Measurements from ENCODE around the gene ALKBH2. TPM values are rescaled to one million over a fixed set of nuclear protein-coding genes. Genes with fewer than 3 reads are reported as not detected.
A peak's percentile ranks its signal among the peaks of the same experiment; 100 is the strongest.

ALKBH2 gene
- total RNA-seq (2021; fragmentation: NEBNext Ultra II Directional; extraction: Animal tissue kit (Norgen Biotek cat#: 25700)): 10 to 100 TPM; 12.3 to 17.1 (median 13.3) TPM
- long read RNA-seq, transcript ALKBH2-202 (4 exons, 1,159 nt): major isoform, 13 of 28 reads
- long read RNA-seq, partial matches to known transcripts: 2 of 28 reads
- long read RNA-seq, other reads (novel, unspliced or antisense): 7 of 28 reads

- Mint-ChIP-seq H3K4me3 (peak within 1 kb of the TSS; percentile 91), H3K36me3 (ENCODE audit: low read depth) (peaks cover 13% of the 10 kb centered on the region), H3K4me1 (ENCODE audit: low read depth) (peaks cover 33% of the 10 kb centered on the region), H3K27me3 (ENCODE audit: insufficient read depth) (no peaks in the 10 kb centered on the region; the same call in none of the 2 replicates), H3K9me3 (no peaks in the 10 kb centered on the region), H3K27ac (peak within 1 kb of the TSS; percentile 91)
- peak; percentile 98 for TF ChIP-seq CTCF (IDR thresholded peaks at IDR 0.05)
- DNase-seq: peak; percentile 88
Measured at GRCh38 chr12:109093022-109093918, at the start of gene ALKBH2. Gene ALKBH2, minus strand, starts transcription at chr12:109093472. Its CDS starts 686 bp downstream, at chr12:109092786.

DNA sequence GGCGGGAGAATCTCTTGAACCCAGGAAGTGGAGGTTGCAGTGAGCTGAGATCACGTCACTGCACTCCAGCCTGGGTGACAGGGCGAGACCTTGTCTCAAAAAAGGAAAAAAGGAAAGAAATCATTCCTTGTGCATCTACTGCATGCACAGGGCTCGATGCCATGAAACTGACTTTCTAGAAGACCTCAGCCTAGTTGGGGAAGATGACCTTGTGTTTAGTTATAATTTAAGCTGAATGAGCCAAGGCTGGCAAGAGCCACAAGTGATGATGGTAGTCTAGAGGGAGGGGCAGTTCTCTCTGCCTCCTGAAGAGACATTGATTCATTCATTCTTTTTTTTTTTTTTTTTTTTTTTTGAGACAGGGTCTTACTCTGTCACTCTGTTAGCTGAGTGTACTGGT is 47.3 kb upstream of the ALKBH2 start:
- H3K27me3 Mint-ChIP-seq (ENCODE audit: insufficient read depth): peaks cover 18% of the 10 kb centered on the region

GRCh38 chr12:109139791-109140190 is 46.5 kb upstream of the ALKBH2 start:
- Mint-ChIP-seq H3K27me3 (ENCODE audit: insufficient read depth) (peaks cover 18% of the 10 kb centered on the region), H3K9me3 (no peaks in the 10 kb centered on the region; the same call in 1 of the 2 replicates), H3K36me3 (ENCODE audit: low read depth) (no peaks in the 10 kb centered on the region), H3K4me1 (ENCODE audit: low read depth) (peaks cover 5% of the 10 kb centered on the region; the same call in 1 of the 2 replicates), H3K27ac (no peak overlapping the region), H3K4me3 (no peak overlapping the region)
- no peak for DNase-seq
- TF ChIP-seq CTCF (IDR thresholded peaks at IDR 0.05): no peak

More for the DNA sequence above, 47.3 kb upstream of the ALKBH2 start:
- no peaks in the 10 kb centered on the region; the same call in 1 of the 2 replicates for H3K9me3 Mint-ChIP-seq
- H3K27ac Mint-ChIP-seq: no peak overlapping the region
- H3K4me3 Mint-ChIP-seq: no peak overlapping the region
- peaks cover 5% of the 10 kb centered on the region; the same call in 1 of the 2 replicates for H3K4me1 Mint-ChIP-seq (ENCODE audit: low read depth)
- DNase-seq: no peak
- TF ChIP-seq CTCF (IDR thresholded peaks at IDR 0.05): no peak
- H3K36me3 Mint-ChIP-seq (ENCODE audit: low read depth): no peaks in the 10 kb centered on the region

- peaks cover 18% of the 10 kb centered on the region for H3K27me3 Mint-ChIP-seq (ENCODE audit: insufficient read depth)
- H3K9me3 Mint-ChIP-seq: no peaks in the 10 kb centered on the region; the same call in 1 of the 2 replicates
- H3K36me3 Mint-ChIP-seq (ENCODE audit: low read depth): no peaks in the 10 kb centered on the region
- H3K4me1 Mint-ChIP-seq (ENCODE audit: low read depth): peaks cover 5% of the 10 kb centered on the region; the same call in 1 of the 2 replicates
- no peak overlapping the region for H3K27ac Mint-ChIP-seq
- DNase-seq: no peak
- TF ChIP-seq CTCF (IDR thresholded peaks at IDR 0.05): no peak
- no peak overlapping the region for H3K4me3 Mint-ChIP-seq
Measured at GRCh38 chr12:109139360-109139759, 46.1 kb upstream of the ALKBH2 start.

DNA sequence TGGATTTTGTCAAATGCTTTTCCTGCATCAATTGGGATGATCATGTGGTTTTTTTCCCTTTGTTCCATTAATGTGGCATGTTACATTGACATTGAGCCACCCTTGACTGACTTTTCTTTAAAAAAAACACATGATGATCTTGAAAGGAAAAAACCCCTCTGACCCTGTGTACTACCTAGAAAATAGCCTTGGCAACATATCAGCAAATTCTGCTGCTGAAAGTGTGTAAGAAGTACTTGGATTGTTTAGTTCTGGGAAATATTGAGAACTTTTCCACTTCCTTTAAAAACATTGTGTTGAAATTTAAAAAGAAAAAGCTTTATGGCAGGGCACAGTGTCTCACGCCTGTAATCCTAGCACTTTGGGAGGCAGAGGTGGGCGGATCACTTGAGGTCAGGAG is 43.8 kb upstream of the ALKBH2 start:
- no peaks in the 10 kb centered on the region for H3K36me3 Mint-ChIP-seq (ENCODE audit: low read depth)
- no peak for DNase-seq
- H3K27ac Mint-ChIP-seq: no peak overlapping the region
- no peaks in the 10 kb centered on the region; the same call in 1 of the 2 replicates for H3K9me3 Mint-ChIP-seq
- H3K4me3 Mint-ChIP-seq: no peak overlapping the region
- TF ChIP-seq CTCF (IDR thresholded peaks at IDR 0.05): no peak
- no peaks in the 10 kb centered on the region for H3K4me1 Mint-ChIP-seq (ENCODE audit: low read depth)
- H3K27me3 Mint-ChIP-seq (ENCODE audit: insufficient read depth): peaks cover 22% of the 10 kb centered on the region

All from HFFc6 (cell line).